DMS79 treated with DMSO at 0.1 percent for 48 hours (cell line): Measurements from ENCODE around the gene IFNL1.
"Not testable (repeated sequence)": the region's sequence is repeated elsewhere in the genome, so short reads cannot be mapped to it uniquely, and the experiment has no call there.

ENCODE experiments used
- DNase-seq: peaks from one replicate; lab custom pipeline; 2025; lab: John Stamatoyannopoulos, UW

Gene IFNL1

GRCh38 chr19:39332293-39332692, 36.1 kb downstream of the IFNL1 start:
- no peak for DNase-seq

- not testable (repeated sequence) for DNase-seq
Observed at GRCh38 chr19:39332738-39333137, 36.5 kb downstream of the IFNL1 start.

- DNase-seq: no peak
Observed at GRCh38 chr19:39333507-39333906, 37.3 kb downstream of the IFNL1 start.

DNA sequence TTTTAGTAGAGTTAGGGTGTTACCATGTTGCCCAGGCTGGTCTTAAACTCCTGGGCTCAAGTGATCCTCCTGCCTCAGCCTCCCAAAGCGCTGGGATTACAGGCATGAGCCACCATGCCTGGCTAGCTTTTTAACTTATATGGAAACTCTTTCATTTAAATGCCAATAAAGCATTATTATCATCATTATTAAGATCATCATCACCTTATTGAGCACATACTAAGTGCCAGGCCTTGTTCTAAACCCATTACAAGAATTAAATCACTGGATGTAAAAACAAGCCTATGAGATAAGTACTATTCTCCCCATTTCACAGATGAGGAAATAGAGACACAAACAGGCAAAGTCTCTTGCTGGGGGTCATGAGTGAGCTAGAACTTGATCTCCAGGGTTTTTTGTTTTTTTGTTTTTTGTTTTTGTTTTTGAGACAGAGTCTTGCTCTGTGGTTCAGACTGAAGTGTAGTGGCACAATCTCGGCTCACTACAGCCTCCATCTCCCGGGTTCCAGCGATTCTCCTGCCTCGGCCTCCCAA, 38.3 kb downstream of the IFNL1 start:
- DNase-seq: no peak

GRCh38 chr19:39335168-39335548, 39.0 kb downstream of the IFNL1 start:
- DNase-seq: no peak

DNA sequence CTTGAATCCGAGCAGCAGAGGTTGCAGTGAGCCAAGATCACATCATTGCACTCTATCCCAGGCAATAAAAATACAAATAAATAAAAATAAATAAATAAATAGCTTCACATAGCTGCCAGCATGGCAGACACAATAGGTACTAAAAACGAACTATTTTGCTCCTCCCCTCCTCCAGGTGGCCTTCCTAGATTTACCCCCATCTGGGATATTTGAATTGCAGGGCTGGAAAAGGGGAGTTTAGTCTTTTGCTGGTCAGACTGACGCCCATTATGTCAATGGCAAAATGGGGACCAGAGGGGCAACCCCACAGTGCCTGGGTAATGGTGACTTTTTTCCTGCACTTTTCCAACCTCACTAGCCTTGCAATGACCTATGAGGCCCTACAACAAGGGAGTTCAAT, 40.3 kb downstream of the IFNL1 start:
- no peak for DNase-seq

- no peak for DNase-seq
Observed at GRCh38 chr19:39339674-39340073, 43.5 kb downstream of the IFNL1 start.

DNA sequence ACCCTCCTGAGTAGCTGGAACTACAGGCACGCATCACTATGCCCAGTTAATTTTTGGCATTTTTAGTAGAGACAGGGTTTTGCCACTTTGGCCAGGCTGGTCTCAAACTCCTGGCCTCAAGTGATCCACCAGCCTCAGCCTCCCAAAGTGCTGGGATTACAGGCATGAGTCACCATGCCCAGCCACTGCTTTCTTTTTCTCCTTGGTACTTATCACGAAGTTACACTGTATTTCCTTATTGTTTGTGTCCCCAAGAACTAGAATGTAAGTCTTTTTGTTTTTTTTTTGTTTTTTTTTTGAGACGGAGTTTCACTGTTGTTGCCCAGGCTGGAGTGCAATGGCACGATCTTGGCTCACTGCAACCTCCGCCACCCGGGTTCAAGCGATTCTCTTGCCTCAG, 43.9 kb downstream of the IFNL1 start:
- not testable (repeated sequence) for DNase-seq

GRCh38 chr19:39341129-39341718, 45.0 kb downstream of the IFNL1 start:
- DNase-seq: peak; percentile 41

DNA sequence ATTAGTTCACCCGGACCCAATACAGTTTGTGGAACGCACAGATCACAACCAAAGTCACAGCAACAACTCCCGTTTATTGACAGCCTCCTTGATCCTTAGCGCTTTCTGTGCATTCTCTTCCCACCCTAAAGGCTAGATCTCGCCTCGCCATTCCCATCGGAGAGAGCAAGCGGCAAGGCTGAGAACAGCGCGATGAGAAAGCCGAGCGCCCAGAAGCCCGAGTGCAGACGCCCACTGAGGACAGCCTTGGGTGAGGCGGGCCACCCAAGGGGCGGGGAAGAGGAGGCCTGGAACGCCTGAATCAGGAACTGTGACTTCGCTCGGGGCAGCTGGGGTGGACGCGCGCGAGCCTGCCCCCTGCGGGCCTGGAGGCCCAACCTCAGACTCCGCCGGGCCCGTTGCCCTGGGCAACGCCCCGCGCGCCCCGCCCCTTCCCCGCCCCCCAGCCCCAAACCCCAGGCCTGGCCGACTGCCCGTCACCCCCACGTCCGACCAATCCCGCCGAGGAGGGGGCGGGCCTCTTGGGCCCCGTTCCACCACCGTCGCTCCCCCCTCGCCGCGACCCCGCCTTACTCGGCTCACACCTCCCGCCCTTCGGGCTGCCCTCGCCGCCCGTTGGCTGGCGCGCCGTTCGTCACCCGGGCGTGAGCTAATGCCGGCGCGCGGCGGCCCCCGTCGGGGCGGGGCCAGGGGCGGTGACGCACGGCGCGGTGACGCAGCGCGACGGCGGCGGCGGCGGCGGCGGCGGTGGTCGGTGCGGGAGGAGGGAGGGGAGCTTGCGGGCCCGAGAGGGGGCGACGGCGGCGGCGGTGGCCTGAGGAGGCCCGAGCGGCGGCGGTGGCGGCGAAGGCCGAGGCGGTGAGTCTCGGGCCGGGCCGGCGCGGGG, 45.8 kb downstream of the IFNL1 start, which contains the start of gene SAMD4B:
Gene SAMD4B, plus strand, starts transcription at position 703 of the 886 bp plus-strand sequence. CDS start 14,473 bp downstream, outside the sequence.
- DNase-seq: peak; percentile 99

DNA sequence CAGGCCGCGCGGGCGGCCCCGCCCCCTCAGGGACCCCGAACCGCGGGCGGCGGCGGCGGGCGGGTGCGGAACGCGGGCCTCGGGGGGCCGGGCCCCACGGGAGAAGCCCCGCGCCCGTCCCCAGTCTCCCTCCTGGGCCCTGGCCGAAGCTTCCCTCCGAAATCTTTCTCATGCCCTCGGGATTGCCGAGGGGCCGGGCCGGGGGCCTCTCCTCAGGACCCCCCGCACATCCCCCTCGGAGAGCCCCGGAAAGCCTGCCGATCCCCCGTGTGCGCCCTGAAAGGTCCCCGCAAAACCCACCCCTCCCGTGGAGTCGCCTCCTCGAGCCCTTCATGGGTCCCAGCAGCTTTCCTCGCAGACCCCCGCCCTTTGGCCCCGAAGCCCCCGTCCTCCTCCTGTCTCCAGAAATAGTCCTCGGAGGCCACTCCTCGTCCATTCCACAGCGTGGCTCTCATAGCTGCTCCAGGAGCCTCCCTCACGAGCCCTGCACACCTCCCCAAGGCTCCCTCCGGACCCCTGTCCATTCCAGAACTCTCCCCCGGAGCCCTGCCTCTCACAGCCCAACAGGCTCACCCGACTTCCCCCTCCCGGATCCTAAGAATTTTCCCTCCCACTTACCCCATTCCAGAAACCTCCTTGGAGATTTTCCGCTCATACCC, 46.6 kb downstream of the IFNL1 start:
- no peak for DNase-seq

- DNase-seq: no peak
Observed at GRCh38 chr19:39345956-39346355, 49.7 kb downstream of the IFNL1 start.

GRCh38 chr19:39347332-39348164, 51.3 kb downstream of the IFNL1 start:
- DNase-seq: no peak
